Fibroblast of the conjunctiva (primary cell): Measurements from ENCODE around the gene ARAF.

Source experiments
- DNase-seq: peaks from one replicate; pipeline ENCODE4 v3.0.0-alpha.2; 2010; ENCODE audit warnings: low read depth

The ARAF gene

DNA sequence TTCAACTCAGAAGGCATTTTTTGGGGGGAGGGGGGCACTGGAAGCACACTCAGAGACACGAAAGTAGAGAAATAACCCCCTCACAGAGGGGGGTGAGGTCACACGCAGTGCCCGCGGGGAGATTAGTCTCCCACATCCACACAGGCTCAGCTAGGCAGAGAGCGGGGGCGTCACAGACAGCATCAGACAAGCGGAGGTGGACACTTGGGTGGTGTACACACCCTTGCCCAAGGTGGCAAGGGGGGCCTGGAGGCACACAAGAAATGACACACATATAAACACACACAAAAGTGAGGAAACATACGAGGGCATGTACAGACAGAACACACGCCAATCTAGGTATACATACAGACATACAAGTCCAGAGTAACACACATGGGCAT is 59.3 kb downstream of the ARAF start:
- no peak for DNase-seq
